H9 (cell line): ENCODE results near the gene TMEM59L. TPM values are rescaled to one million over a fixed set of nuclear protein-coding genes. Genes with fewer than 3 reads are reported as not detected.

Experiments
- DNase-seq: peaks from one replicate; pipeline ENCODE4 v3.0.0-alpha.2; 2017
- H2AFZ ChIP-seq: one replicate; pipeline ENCODE4 v1.6.1; 2013; ENCODE audit warnings: mild to moderate bottlenecking, low read length, control low read depth, moderate library complexity
- H2AK5ac ChIP-seq: 2 replicates; pipeline ENCODE4 v1.6.1; 2013; ENCODE audit warnings: low read length, control low read depth, mixed read lengths; ENCODE audit not compliant: insufficient read length
- H2BK120ac ChIP-seq: one replicate; pipeline ENCODE4 v1.6.1; 2013; ENCODE audit warnings: low read depth, mild to moderate bottlenecking, low read length, control low read depth, inconsistent platforms; ENCODE audit not compliant: poor library complexity, severe bottlenecking
- H2BK12ac ChIP-seq: 2 replicates; pipeline ENCODE4 v1.6.1; 2013; ENCODE audit warnings: low read length, control low read depth, mixed read lengths, low read depth; ENCODE audit not compliant: insufficient read length
- H2BK15ac ChIP-seq: 2 replicates; pipeline ENCODE4 v1.6.1; 2013; ENCODE audit warnings: low read depth, low read length, control low read depth
- H2BK20ac ChIP-seq: one replicate; pipeline ENCODE4 v1.6.1; 2013; ENCODE audit warnings: low read depth, mild to moderate bottlenecking, low read length, control low read depth, inconsistent platforms; ENCODE audit not compliant: poor library complexity, severe bottlenecking
- H2BK5ac ChIP-seq: 2 replicates; pipeline ENCODE4 v1.6.1; 2013; ENCODE audit warnings: low read length, control low read depth, mixed read lengths; ENCODE audit not compliant: insufficient read length
- H3K14ac ChIP-seq: 2 replicates; pipeline ENCODE4 v1.6.1; 2013; ENCODE audit warnings: low read length, control low read depth; ENCODE audit not compliant: insufficient read depth
- H3K18ac ChIP-seq: 2 replicates; pipeline ENCODE4 v1.6.1; 2013; ENCODE audit warnings: low read depth, mild to moderate bottlenecking, mixed read lengths, low read length, control low read depth; ENCODE audit not compliant: insufficient read length
- H3K23ac ChIP-seq: 2 replicates; pipeline ENCODE4 v1.6.1; 2013; ENCODE audit warnings: low read length, control low read depth, mixed read lengths, low read depth; ENCODE audit not compliant: insufficient read length
- H3K23me2 ChIP-seq: 2 replicates; pipeline ENCODE4 v1.6.1; 2013; ENCODE audit warnings: low read depth, mild to moderate bottlenecking, mixed read lengths, low read length, control low read depth; ENCODE audit not compliant: insufficient read length, poor library complexity, severe bottlenecking
- H3K27ac ChIP-seq: 2 replicates; pipeline ENCODE4 v1.5.1; 2013; ENCODE audit warnings: low read length, control low read depth, mixed read lengths, low read depth; ENCODE audit not compliant: insufficient read length
- H3K27me3 ChIP-seq: 2 replicates; pipeline ENCODE4 v1.6.1; 2013; ENCODE audit warnings: low read length, control low read depth, inconsistent platforms; ENCODE audit not compliant: insufficient read depth
- H3K4ac ChIP-seq: 2 replicates; pipeline ENCODE4 v1.6.1; 2013; ENCODE audit warnings: low read depth, mild to moderate bottlenecking, control low read depth, inconsistent platforms, low read length, moderate library complexity
- H3K4me1 ChIP-seq: 2 replicates; pipeline ENCODE4 v1.6.1; 2013; ENCODE audit warnings: low read length, control low read depth, inconsistent platforms; ENCODE audit not compliant: insufficient read depth
- H3K4me2 ChIP-seq: 2 replicates; pipeline ENCODE4 v1.6.1; 2013; ENCODE audit warnings: low read length, control low read depth, mixed read lengths; ENCODE audit not compliant: insufficient read length, insufficient read depth
- H3K56ac ChIP-seq: 2 replicates; pipeline ENCODE4 v1.6.1; 2013; ENCODE audit warnings: low read depth, mild to moderate bottlenecking, mixed read lengths, low read length, control low read depth; ENCODE audit not compliant: insufficient read length
- H3K79me1 ChIP-seq: 2 replicates; pipeline ENCODE4 v1.6.1; 2013; ENCODE audit warnings: low read depth, mild to moderate bottlenecking, moderate library complexity, low read length, control low read depth, inconsistent platforms; ENCODE audit not compliant: insufficient read depth, poor library complexity, severe bottlenecking
- H3K79me2 ChIP-seq: 2 replicates; pipeline ENCODE4 v1.6.1; 2013; ENCODE audit warnings: low read length, control low read depth, inconsistent platforms; ENCODE audit not compliant: insufficient read depth
- H3K9ac ChIP-seq: 2 replicates; pipeline ENCODE4 v1.6.1; 2013; ENCODE audit warnings: low read length, control low read depth, mixed read lengths; ENCODE audit not compliant: insufficient read length; ENCODE audit errors: extremely low read depth
- H3K9me3 ChIP-seq: one replicate; pipeline ENCODE4 v1.6.1; 2013; ENCODE audit warnings: low read depth, low read length, inconsistent platforms; ENCODE audit not compliant: control insufficient read depth
- H3T11ph ChIP-seq: one replicate; pipeline ENCODE4 v1.6.1; 2013; ENCODE audit warnings: mild to moderate bottlenecking, low read length, control low read depth, inconsistent platforms
- H4K20me1 ChIP-seq: one replicate; pipeline ENCODE4 v1.6.1; 2013; ENCODE audit not compliant: control insufficient read depth, insufficient read length, insufficient read depth
- H4K5ac ChIP-seq: 2 replicates; pipeline ENCODE4 v1.6.1; 2013; ENCODE audit warnings: low read depth, mild to moderate bottlenecking, mixed read lengths, low read length, control low read depth; ENCODE audit not compliant: insufficient read length
- H4K8ac ChIP-seq: replicated peaks from 2 replicates; pipeline ENCODE4 v1.6.1; 2013; ENCODE audit warnings: low read length, control low read depth, mixed read lengths, low read depth; ENCODE audit not compliant: insufficient read length
- H4K91ac ChIP-seq: 2 replicates; pipeline ENCODE4 v1.6.1; 2013; ENCODE audit warnings: low read depth, mild to moderate bottlenecking, moderate library complexity, mixed read lengths, low read length, control low read depth; ENCODE audit not compliant: insufficient read length
- H3K27ac Mint-ChIP-seq, 3 experiments: 2 replicates in 2 of 3; 3 replicates in 1 of 3; pipeline ENCODE4 v1.8.0; 2020 to 2021; ENCODE audit warnings: mixed read lengths in 3 of 3, mild to moderate bottlenecking in 1 of 3, moderate library complexity in 1 of 3
- H3K27me3 Mint-ChIP-seq: 2 replicates; pipeline ENCODE4 v1.8.0; 2021; ENCODE audit warnings: low read depth, mild to moderate bottlenecking, moderate library complexity, mixed read lengths
- H3K36me3 Mint-ChIP-seq, 3 experiments: 2 replicates in 2 of 3; 3 replicates in 1 of 3; pipeline ENCODE4 v1.8.0; 2020 to 2021; ENCODE audit warnings: low read depth in 3 of 3, mixed read lengths in 3 of 3; ENCODE audit not compliant: insufficient read depth in 1 of 3
- H3K4me1 Mint-ChIP-seq, 2 experiments: 2 replicates each; pipeline ENCODE4 v1.8.0; 2020; ENCODE audit warnings: mixed read lengths in 2 of 2
- H3K4me3 Mint-ChIP-seq, 2 experiments: 2 replicates in 1 of 2; 3 replicates in 1 of 2; pipeline ENCODE4 v1.8.0; 2020 to 2021; ENCODE audit warnings: mild to moderate bottlenecking in 2 of 2, mixed read lengths in 2 of 2, moderate library complexity in 1 of 2
- H3K9me3 Mint-ChIP-seq, 2 experiments: 2 replicates in 1 of 2; 3 replicates in 1 of 2; pipeline ENCODE4 v1.8.0; 2020; ENCODE audit warnings: mild to moderate bottlenecking in 2 of 2, mixed read lengths in 2 of 2, moderate library complexity in 1 of 2
- CTCF ChIP-seq: fragments of 200-600 bp; sonication (generic); conservative IDR thresholded peaks from 3 replicates; pipeline ENCODE4 v1.8.0; 2021; ENCODE audit warnings: antibody characterized with exemption, mild to moderate bottlenecking
- WGBS: extraction: QIAGEN DNeasy Blood & Tissue Kit; methylation state at CpG from one replicate; pipeline ENCODE4 v1.1.7; 2013; ENCODE audit warnings: missing lambda C conversion rate, low lambda C conversion rate, mixed read lengths; ENCODE audit not compliant: insufficient read length; ENCODE audit errors: extremely low coverage; 5-methylcytosine and 5-hydroxymethylcytosine counted together
- total RNA-seq: library from RNA; stranded (reverse); gene quantifications from 2 replicates; pipeline ENCODE4 v1.2.1, GENCODE V29; 2021

Gene TMEM59L
- total RNA-seq, 1 experiment from 2014 or later, result 12.0 TPM

- Mint-ChIP-seq H3K27me3 (peaks cover 28% of the 10 kb centered on the region), H3K27ac (peak overlapping the region in 1 of 3 experiments; percentile 94; a peak in 2 of 7 replicates), H3K4me1 (peaks cover 9 to 18% of the 10 kb centered on the region in 2 experiments), H3K4me3 (peak overlapping the region; percentile 78 to 86), H3K9me3 (no peaks in the 10 kb centered on the region), H3K36me3 (peaks cover 0 to 3% (median 0%) of the 10 kb centered on the region in 3 experiments; a peak in 1 of 7 replicates)
- Histone ChIP-seq H4K8ac (no peak overlapping the region), H3K4me1 (peaks cover 3% of the 10 kb centered on the region; the same call in 1 of the 2 replicates), H4K5ac (no peak overlapping the region), H3K9ac (no peak overlapping the region), H4K20me1 (no peaks in the 10 kb centered on the region), H3K18ac (no peak overlapping the region), H3K27me3 (no peaks in the 10 kb centered on the region), H3K27ac (no peak overlapping the region), H2AK5ac (no peak overlapping the region), H3T11ph (no peak overlapping the region), H3K9me3 (no peaks in the 10 kb centered on the region), H2BK12ac (no peak overlapping the region), H3K14ac (no peak overlapping the region), H3K79me2 (no peaks in the 10 kb centered on the region; the same call in 1 of the 2 replicates), H2BK5ac (no peak overlapping the region), H3K23me2 (peaks cover 9% of the 10 kb centered on the region), H3K56ac (no peak overlapping the region), H2AFZ (no peak overlapping the region), H4K91ac (no peak overlapping the region), H3K23ac (no peak overlapping the region), H3K79me1 (peaks cover 3% of the 10 kb centered on the region), H2BK15ac (no peak overlapping the region), H3K4ac (no peak overlapping the region), H3K4me2 (peak overlapping the region; percentile 85), H2BK20ac (no peak overlapping the region), H2BK120ac (no peak overlapping the region)
- DNase-seq, result no peak
- no peak for TF ChIP-seq CTCF
- no CpG with 5 or more reads among the region's 3 CpGs for WGBS
Observed at GRCh38 chr19:18637673-18638630, 25.3 kb downstream of the TMEM59L start.
